H1 (cell line): ENCODE data around the gene MSN.

Experiments used
- HDAC2 ChIP-seq, 2 experiments: fragments of 300-600 bp in 1 of 2; sonication (generic) in 1 of 2; IDR thresholded peaks; 2 replicates each; pipeline ENCODE4 v1.6.1; 2011 to 2012; ENCODE audit warnings: low read depth in 2 of 2, low read length in 2 of 2, mild to moderate bottlenecking in 2 of 2, moderate library complexity in 2 of 2, borderline replicate concordance in 1 of 2, inconsistent platforms in 1 of 2
- POLR2A ChIP-seq, 2 experiments: IDR thresholded peaks; 1 replicate in 1 of 2; 2 replicates in 1 of 2; pipeline ENCODE4 v1.6.1; 2011; ENCODE audit warnings: low read depth in 2 of 2, low read length in 2 of 2, mild to moderate bottlenecking in 2 of 2; ENCODE audit errors: control extremely low read depth in 1 of 2
- TCF12 ChIP-seq: IDR thresholded peaks from 2 replicates; pipeline ENCODE4 v1.6.1; 2011; ENCODE audit warnings: low read depth, mild to moderate bottlenecking, low read length

GRCh38 chrX:65769564-65770292, 102.3 kb downstream of the MSN start:
- TF ChIP-seq HDAC2 (IDR thresholded peaks at IDR 0.05; ENCODE audit: borderline replicate concordance in 1 of 2, low read depth in 2 of 2, low read length in 2 of 2) (no peak), POLR2A (IDR thresholded peaks at IDR 0.05; ENCODE audit: control extremely low read depth in 1 of 2, low read depth in 2 of 2, low read length in 2 of 2) (no peak), TCF12 (no peak)
